Adipocyte (in vitro differentiated cells): ENCODE measurements around the gene RNLS.

ENCODE experiments used
- DNase-seq: peaks from one replicate; pipeline ENCODE4 v3.0.0-alpha.2; 2015; ENCODE audit warnings: low read depth
- H3K27me3 ChIP-seq: replicated peaks from 2 replicates; pipeline ENCODE4 v1.7.0; 2013; ENCODE audit warnings: mild to moderate bottlenecking, low read length, moderate library complexity; ENCODE audit not compliant: control insufficient read depth, insufficient read depth
- H3K36me3 ChIP-seq: 2 replicates; pipeline ENCODE4 v1.7.0; 2013; ENCODE audit warnings: low read length, mild to moderate bottlenecking, moderate library complexity; ENCODE audit not compliant: control insufficient read depth, insufficient read depth, severe bottlenecking
- H3K4me1 ChIP-seq: 2 replicates; pipeline ENCODE4 v1.7.0; 2013; ENCODE audit warnings: mild to moderate bottlenecking, low read length, moderate library complexity; ENCODE audit not compliant: control insufficient read depth, insufficient read depth
- H3K4me3 ChIP-seq: 2 replicates; pipeline ENCODE4 v1.7.0; 2013; ENCODE audit warnings: mild to moderate bottlenecking, low read length, moderate library complexity
- H3K9ac ChIP-seq: 2 replicates; pipeline ENCODE4 v1.7.0; 2013; ENCODE audit warnings: mild to moderate bottlenecking, low read length, moderate library complexity
- H3K9me3 ChIP-seq: 2 replicates; pipeline ENCODE4 v1.7.0; 2013; ENCODE audit warnings: mild to moderate bottlenecking, low read length, moderate library complexity; ENCODE audit not compliant: control insufficient read depth

RNLS gene

DNA sequence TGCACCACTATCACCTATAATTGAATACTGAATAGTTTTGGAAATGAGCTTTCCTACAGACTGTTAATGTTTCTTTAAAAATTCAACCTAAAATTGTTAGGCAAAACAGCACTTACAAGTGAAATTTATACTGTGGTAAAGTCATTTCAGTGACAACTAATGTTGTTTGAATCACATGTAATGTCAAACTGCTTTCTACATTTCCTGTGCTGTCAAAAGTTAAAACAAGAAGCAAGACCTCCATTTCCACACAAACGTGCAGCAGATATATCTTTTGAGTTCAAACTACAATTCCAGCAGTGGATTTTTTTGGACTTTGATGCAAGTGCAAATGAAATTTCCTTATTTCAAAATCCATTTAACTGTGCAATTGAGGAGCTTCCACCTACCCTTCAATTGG, 199.8 kb downstream of the RNLS start:
- no peaks in the 10 kb centered on the region for H3K36me3 ChIP-seq
- H3K9ac ChIP-seq: no peak overlapping the region
- DNase-seq: no peak
- no peaks in the 10 kb centered on the region for H3K9me3 ChIP-seq
- no peak overlapping the region for H3K4me3 ChIP-seq
- peaks cover 33% of the 10 kb centered on the region for H3K4me1 ChIP-seq
- no peaks in the 10 kb centered on the region for H3K27me3 ChIP-seq

DNA sequence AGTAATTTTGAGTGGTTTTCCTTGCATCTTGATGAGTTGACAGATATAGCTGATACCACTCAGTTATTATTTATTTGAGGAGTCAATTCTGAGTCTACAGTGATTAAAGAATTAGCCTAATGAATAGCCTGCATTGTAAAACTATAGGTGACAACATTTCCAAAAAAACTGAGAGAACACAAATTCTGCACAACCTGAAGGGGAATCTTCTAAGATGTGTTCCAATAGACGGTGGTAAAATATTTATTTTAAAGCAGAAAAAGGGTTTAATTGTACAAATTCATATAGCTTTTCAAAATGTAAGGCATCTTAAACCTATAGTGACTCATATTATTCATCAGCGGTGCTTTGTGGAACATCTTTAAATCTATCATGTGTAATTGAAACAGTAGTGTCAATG, 200.4 kb downstream of the RNLS start:
- H3K27me3 ChIP-seq: no peaks in the 10 kb centered on the region
- no peaks in the 10 kb centered on the region for H3K9me3 ChIP-seq
- no peak for DNase-seq
- H3K4me1 ChIP-seq: peaks cover 27% of the 10 kb centered on the region
- H3K36me3 ChIP-seq: no peaks in the 10 kb centered on the region
- H3K9ac ChIP-seq: no peak overlapping the region
- H3K4me3 ChIP-seq: no peak overlapping the region

- Histone ChIP-seq H3K9me3 (no peaks in the 10 kb centered on the region), H3K4me1 (peaks cover 15% of the 10 kb centered on the region), H3K36me3 (no peaks in the 10 kb centered on the region), H3K9ac (no peak overlapping the region), H3K27me3 (no peaks in the 10 kb centered on the region), H3K4me3 (no peak overlapping the region)
- peak; percentile 70 for DNase-seq
These were observed 203.5 kb downstream of the RNLS start for GRCh38 chr10:88379575-88379974.

- H3K9me3 ChIP-seq: no peaks in the 10 kb centered on the region
- no peaks in the 10 kb centered on the region for H3K27me3 ChIP-seq
- no peak overlapping the region for H3K4me3 ChIP-seq
- no peak overlapping the region for H3K9ac ChIP-seq
- peaks cover 15% of the 10 kb centered on the region for H3K4me1 ChIP-seq
- H3K36me3 ChIP-seq: no peaks in the 10 kb centered on the region
- DNase-seq: no peak
These were observed 205.6 kb downstream of the RNLS start for GRCh38 chr10:88377510-88377909.

- H3K27me3 ChIP-seq: no peaks in the 10 kb centered on the region
- no peak overlapping the region for H3K4me3 ChIP-seq
- H3K4me1 ChIP-seq: peaks cover 10% of the 10 kb centered on the region
- no peaks in the 10 kb centered on the region for H3K36me3 ChIP-seq
- no peak overlapping the region for H3K9ac ChIP-seq
- DNase-seq: no peak
- H3K9me3 ChIP-seq: no peaks in the 10 kb centered on the region
These were observed 208.5 kb downstream of the RNLS start for GRCh38 chr10:88374392-88375175.

DNA sequence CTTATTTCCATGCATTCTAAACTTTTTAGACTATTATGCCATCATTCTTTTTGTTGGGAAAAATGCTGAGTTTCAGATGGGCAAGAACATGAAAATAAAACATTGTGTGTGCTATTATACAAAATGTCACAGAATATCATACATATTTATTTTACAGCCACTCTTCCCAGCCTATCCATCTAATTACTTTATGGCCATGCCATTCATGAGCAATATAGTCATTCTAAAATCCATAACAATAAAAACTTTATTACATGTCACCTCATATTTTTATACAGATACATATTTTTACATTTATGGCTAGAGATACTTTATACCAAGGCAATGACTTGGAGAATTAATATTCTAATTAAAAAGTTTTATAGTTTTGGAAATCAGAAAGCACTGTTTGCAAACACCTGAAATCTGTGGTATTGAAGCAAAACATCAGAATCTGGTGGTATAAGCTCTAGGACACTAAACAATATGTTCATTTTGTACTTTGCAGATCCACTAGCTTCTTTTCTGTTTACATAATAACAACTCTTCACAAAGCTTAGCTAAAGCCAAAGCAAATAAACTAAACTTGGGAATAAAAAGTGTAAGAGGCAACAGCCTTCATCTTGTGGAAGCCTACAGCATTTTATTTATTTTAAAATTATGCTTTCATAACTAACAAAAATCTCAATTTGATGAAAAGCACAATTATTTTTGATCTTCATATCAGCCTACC, 210.1 kb downstream of the RNLS start:
- DNase-seq: no peak
- Histone ChIP-seq H3K9me3 (no peaks in the 10 kb centered on the region), H3K36me3 (no peaks in the 10 kb centered on the region), H3K4me3 (no peak overlapping the region), H3K4me1 (peaks cover 6% of the 10 kb centered on the region), H3K27me3 (no peaks in the 10 kb centered on the region), H3K9ac (no peak overlapping the region)

DNA sequence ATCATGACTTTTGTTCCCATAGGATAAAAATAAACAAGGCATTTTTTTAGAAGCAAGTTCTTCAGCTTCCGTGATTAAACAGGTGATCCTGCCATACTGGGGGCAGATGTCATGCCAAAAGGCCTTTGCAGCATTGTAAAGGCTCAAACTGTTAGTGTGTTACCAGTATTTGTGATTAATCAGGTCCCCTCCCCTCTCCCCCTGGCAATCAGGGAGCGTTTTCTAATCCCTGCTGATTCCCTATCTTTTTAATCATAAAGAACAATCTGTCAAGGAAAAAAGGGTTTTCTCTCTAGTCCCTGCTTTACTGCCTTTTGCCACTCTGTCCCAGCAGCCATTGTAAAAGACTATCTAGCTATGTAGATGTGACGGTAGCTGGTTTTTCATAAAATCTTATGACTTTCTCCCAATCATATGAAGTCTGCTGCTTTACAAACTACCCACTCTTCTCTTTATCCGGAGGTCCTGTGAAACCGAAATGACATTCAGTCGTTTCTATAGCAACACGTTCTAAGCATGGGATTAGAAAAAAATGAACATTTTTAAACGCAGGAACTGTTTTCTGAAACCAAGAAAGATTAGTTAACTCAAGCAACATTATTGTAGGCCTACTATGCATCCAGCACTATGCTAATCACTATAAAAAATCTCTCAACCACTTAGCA, 210.9 kb downstream of the RNLS start:
- no peak for DNase-seq
- Histone ChIP-seq H3K4me1 (peaks cover 6% of the 10 kb centered on the region), H3K9me3 (no peaks in the 10 kb centered on the region), H3K9ac (no peak overlapping the region), H3K36me3 (no peaks in the 10 kb centered on the region), H3K4me3 (no peak overlapping the region), H3K27me3 (no peaks in the 10 kb centered on the region)

DNA sequence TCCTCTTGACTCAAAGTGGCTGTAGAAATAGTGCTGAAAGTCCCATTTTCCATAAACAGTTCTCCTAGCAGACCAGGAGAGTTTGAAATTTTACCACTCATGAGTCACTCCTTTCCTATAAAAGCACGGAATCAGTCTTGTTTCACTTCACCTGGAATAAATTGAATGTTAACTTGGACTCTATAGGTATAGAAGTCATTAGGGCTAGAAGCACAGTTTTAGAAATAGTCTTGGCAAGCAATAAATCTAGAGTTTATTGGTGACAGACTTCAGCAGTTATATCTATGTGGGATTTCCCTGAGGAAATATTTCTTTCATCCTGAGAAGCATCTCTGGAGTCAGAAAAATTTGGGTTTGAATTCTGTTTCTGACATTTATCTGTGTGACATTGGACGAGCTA, 212.4 kb downstream of the RNLS start:
- H3K9ac ChIP-seq: no peak overlapping the region
- H3K4me3 ChIP-seq: no peak overlapping the region
- H3K4me1 ChIP-seq: peaks cover 6% of the 10 kb centered on the region
- no peaks in the 10 kb centered on the region for H3K36me3 ChIP-seq
- DNase-seq: no peak
- H3K9me3 ChIP-seq: no peaks in the 10 kb centered on the region
- H3K27me3 ChIP-seq: no peaks in the 10 kb centered on the region

- DNase-seq: no peak
- no peaks in the 10 kb centered on the region for H3K4me1 ChIP-seq
- no peaks in the 10 kb centered on the region for H3K9me3 ChIP-seq
- H3K27me3 ChIP-seq: no peaks in the 10 kb centered on the region
- no peak overlapping the region for H3K9ac ChIP-seq
- H3K36me3 ChIP-seq: no peaks in the 10 kb centered on the region
- H3K4me3 ChIP-seq: no peak overlapping the region
These were observed 216.3 kb downstream of the RNLS start for GRCh38 chr10:88366772-88367171.

DNA sequence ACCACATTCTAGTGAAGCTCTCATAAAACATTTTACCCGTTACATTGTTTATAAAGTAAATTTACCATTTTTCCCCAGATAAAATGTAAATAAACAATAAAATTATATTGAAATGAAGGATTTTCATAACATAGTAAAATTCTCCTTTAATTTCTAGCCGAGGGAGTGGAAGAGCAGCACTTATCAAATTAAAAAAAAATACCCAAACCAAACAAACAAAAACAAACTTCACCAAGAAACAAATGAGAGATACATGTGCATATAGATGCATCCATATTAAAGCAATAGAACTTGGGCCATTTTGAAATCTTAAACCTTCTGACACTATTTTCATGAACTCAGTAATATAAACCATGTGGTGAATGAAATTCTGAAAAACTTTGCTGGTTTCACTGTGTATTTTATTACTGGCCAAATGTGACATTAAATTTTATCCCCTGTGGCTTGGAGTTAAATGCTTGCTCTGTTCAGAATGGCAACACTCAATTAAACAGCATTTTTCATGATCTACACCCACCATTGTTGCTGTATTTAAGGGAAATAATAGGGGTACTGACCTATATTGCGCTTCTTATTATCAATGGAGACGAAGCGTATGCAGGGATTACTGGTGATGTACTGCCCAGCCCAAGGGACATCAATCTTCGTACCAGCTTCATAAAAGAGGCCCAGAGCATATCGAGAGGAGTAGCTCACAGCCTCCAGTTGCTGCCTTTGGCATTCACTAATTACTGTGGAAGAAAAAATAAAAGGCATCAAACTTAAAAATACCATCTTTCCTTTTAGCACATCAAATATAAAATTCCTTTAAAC, 220.9 kb downstream of the RNLS start:
- H3K9ac ChIP-seq: no peak overlapping the region
- H3K36me3 ChIP-seq: no peaks in the 10 kb centered on the region
- H3K4me3 ChIP-seq: no peak overlapping the region
- H3K27me3 ChIP-seq: no peaks in the 10 kb centered on the region
- H3K9me3 ChIP-seq: no peaks in the 10 kb centered on the region
- no peaks in the 10 kb centered on the region for H3K4me1 ChIP-seq
- peak; percentile 50 for DNase-seq

DNA sequence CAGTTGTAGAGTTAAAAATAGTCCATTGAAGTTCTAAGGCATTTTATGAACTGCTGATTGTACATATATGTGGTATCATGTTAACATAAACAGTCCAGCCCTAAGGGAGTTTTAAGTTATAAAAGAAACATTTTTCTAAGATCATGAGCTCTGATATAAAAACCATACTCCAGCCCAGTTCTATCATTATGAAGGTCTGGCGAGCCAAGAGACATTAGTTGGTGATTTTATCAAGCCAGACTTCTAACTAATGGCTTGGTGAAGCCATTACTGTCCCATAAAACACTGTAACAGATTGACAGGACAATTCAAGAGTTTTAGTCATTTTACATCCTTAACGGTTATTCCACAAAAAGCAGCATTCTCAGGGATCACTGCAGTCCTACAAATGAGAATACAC, 221.6 kb downstream of the RNLS start:
- H3K9ac ChIP-seq: no peak overlapping the region
- H3K4me1 ChIP-seq: no peaks in the 10 kb centered on the region
- H3K27me3 ChIP-seq: no peaks in the 10 kb centered on the region
- no peaks in the 10 kb centered on the region for H3K36me3 ChIP-seq
- DNase-seq: peak; percentile 72
- H3K4me3 ChIP-seq: no peak overlapping the region
- H3K9me3 ChIP-seq: no peaks in the 10 kb centered on the region
